ENCODE results near the gene TSPAN7.

DNA sequence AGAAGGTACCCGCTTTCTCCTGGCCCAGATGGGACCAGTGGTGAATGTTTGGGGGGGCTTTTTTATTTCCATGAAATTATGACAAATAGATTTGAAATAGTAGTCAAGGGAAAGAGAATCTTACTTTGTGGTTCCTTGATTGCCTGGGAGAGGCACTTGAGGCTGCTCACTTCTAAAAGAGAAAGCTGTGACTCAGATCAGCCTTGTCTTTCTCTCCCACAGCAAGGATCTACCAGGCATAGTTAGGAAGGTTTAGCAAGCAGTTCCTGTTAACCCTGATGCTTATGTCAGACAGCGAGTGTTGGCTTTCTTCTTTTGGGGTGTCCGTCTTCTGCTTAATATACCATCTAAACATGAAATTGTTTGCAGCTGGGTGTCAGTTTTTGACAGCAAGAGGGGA lies 114.5 kb downstream of the TSPAN7 start:
- no peak for TF ChIP-seq YY1 (IDR thresholded peaks at IDR 0.05; ENCODE audit: insufficient read depth, insufficient read length)
- no peak for TF ChIP-seq ZNF274 (IDR thresholded peaks at IDR 0.05; ENCODE audit: low read depth, low read length)
